ENCODE measurements around the gene NDOR1.

The NDOR1 gene

GRCh38 chr9:137228506-137228967 lies 23.0 kb downstream of the NDOR1 start:
- FAIRE-seq (no peak), DNase-seq (ENCODE audit: extremely low spot score, insufficient read length, low read depth) (no peak)

- FAIRE-seq = no peak
Measured at GRCh38 chr9:137228968-137229896, 23.7 kb downstream of the NDOR1 start.

GRCh38 chr9:137229903-137230704 lies 24.6 kb downstream of the NDOR1 start:
- DNase-seq (ENCODE audit: extremely low spot score, insufficient read length, low read depth) (no peak), FAIRE-seq (no peak)

More at GRCh38 chr9:137228968-137229896, 23.7 kb downstream of the NDOR1 start:
- no peak for DNase-seq (ENCODE audit: extremely low spot score, insufficient read length, low read depth)

- no peak for FAIRE-seq
- no peak for DNase-seq (ENCODE audit: extremely low spot score, insufficient read length, low read depth)
Measured at GRCh38 chr9:137230705-137231371, 25.3 kb downstream of the NDOR1 start, which contains the start of gene SLC34A3. TSS of gene SLC34A3 (plus strand) at chr9:137230901. CDS start at chr9:137231703, 802 bp downstream.

- no peak for DNase-seq (ENCODE audit: extremely low spot score, insufficient read length, low read depth)
Measured at GRCh38 chr9:137231372-137232039, 26.0 kb downstream of the NDOR1 start.

GRCh38 chr9:137232101-137232500 lies 26.6 kb downstream of the NDOR1 start:
- DNase-seq (ENCODE audit: extremely low spot score, insufficient read length, low read depth) = no peak
- FAIRE-seq = no peak

More at GRCh38 chr9:137231372-137232039, 26.0 kb downstream of the NDOR1 start:
- no peak for FAIRE-seq

- DNase-seq (ENCODE audit: extremely low spot score, insufficient read length, low read depth) (no peak), FAIRE-seq (no peak)
Measured at GRCh38 chr9:137232510-137232909, 27.0 kb downstream of the NDOR1 start.

GRCh38 chr9:137233143-137233980 lies 27.9 kb downstream of the NDOR1 start:
- no peak for DNase-seq (ENCODE audit: extremely low spot score, insufficient read length, low read depth)
- no peak for FAIRE-seq

- DNase-seq (ENCODE audit: extremely low spot score, insufficient read length, low read depth) = no peak
- FAIRE-seq = no peak
Measured at GRCh38 chr9:137234055-137234697, 28.7 kb downstream of the NDOR1 start.

GRCh38 chr9:137234758-137235423 lies 29.4 kb downstream of the NDOR1 start:
- no peak for FAIRE-seq
- DNase-seq (ENCODE audit: extremely low spot score, insufficient read length, low read depth) = no peak

- DNase-seq (ENCODE audit: extremely low spot score, insufficient read length, low read depth) = no peak
- no peak for FAIRE-seq
Measured at GRCh38 chr9:137235424-137236237, 30.1 kb downstream of the NDOR1 start.

- peak; percentile 93 for FAIRE-seq
- DNase-seq (ENCODE audit: extremely low spot score, insufficient read length, low read depth) = peak; percentile 92
Measured at GRCh38 chr9:137236238-137236935, 30.9 kb downstream of the NDOR1 start.

- no peak for DNase-seq (ENCODE audit: extremely low spot score, insufficient read length, low read depth)
- FAIRE-seq = no peak
Measured at GRCh38 chr9:137236936-137237421, 31.5 kb downstream of the NDOR1 start.

GRCh38 chr9:137237759-137238726 lies 32.5 kb downstream of the NDOR1 start:
- DNase-seq (ENCODE audit: extremely low spot score, insufficient read length, low read depth) (no peak), FAIRE-seq (no peak)
